WI38 (cell line): ENCODE data around the gene THSD7B.

ENCODE experiments used
- H3K4me3 ChIP-seq: 2 replicates; pipeline ENCODE4 v1.5.1; 2011; ENCODE audit warnings: low read depth, mild to moderate bottlenecking, control low read depth, low read length
- CTCF ChIP-seq: IDR thresholded peaks from 2 replicates; pipeline ENCODE4 v1.5.1; 2012; ENCODE audit warnings: low read depth, mild to moderate bottlenecking, control low read depth, low read length

Gene THSD7B

GRCh38 chr2:137206069-137206468, 440.7 kb downstream of the THSD7B start:
- TF ChIP-seq CTCF, result no peak

GRCh38 chr2:137207030-137207429, 441.7 kb downstream of the THSD7B start:
- TF ChIP-seq CTCF, result no peak
- no peak overlapping the region for H3K4me3 ChIP-seq

More at GRCh38 chr2:137206069-137206468, 440.7 kb downstream of the THSD7B start:
- no peak overlapping the region for H3K4me3 ChIP-seq

GRCh38 chr2:137208431-137208891, 443.1 kb downstream of the THSD7B start:
- H3K4me3 ChIP-seq, result no peak overlapping the region
- no peak for TF ChIP-seq CTCF

- no peak overlapping the region for H3K4me3 ChIP-seq
- TF ChIP-seq CTCF, result no peak
Observed at GRCh38 chr2:137210039-137210438, 444.7 kb downstream of the THSD7B start.

GRCh38 chr2:137211761-137212160, 446.4 kb downstream of the THSD7B start:
- H3K4me3 ChIP-seq, result no peak overlapping the region
- TF ChIP-seq CTCF, result no peak

GRCh38 chr2:137220438-137220993, 455.2 kb downstream of the THSD7B start:
- H3K4me3 ChIP-seq, result no peak overlapping the region
- no peak for TF ChIP-seq CTCF

GRCh38 chr2:137221797-137222492, 456.6 kb downstream of the THSD7B start:
- no peak for TF ChIP-seq CTCF
- no peak overlapping the region for H3K4me3 ChIP-seq
